Skeletal muscle satellite cell (primary cell): ENCODE measurements around the gene SUPT6H.
"Not testable (repeated sequence)": the region's sequence is repeated elsewhere in the genome, so short reads cannot be mapped to it uniquely, and the experiment has no call there.

Source experiments
- H3K27me3 ChIP-seq: 2 replicates; pipeline ENCODE4 v1.7.0; 2013; ENCODE audit warnings: low read length; ENCODE audit not compliant: control insufficient read depth, insufficient read depth
- H3K36me3 ChIP-seq: 2 replicates; pipeline ENCODE4 v1.7.0; 2013; ENCODE audit warnings: mild to moderate bottlenecking, control low read depth, low read length; ENCODE audit not compliant: insufficient read depth
- H3K4me1 ChIP-seq: 2 replicates; pipeline ENCODE4 v1.7.0; 2013; ENCODE audit warnings: low read length; ENCODE audit not compliant: control insufficient read depth, insufficient read depth
- H3K4me2 ChIP-seq: 2 replicates; pipeline ENCODE4 v1.7.0; 2013; ENCODE audit warnings: mild to moderate bottlenecking, low read length
- H3K4me3 ChIP-seq: 2 replicates; pipeline ENCODE4 v1.7.0; 2013; ENCODE audit warnings: low read length
- H3K9ac ChIP-seq: 2 replicates; pipeline ENCODE4 v1.7.0; 2013; ENCODE audit warnings: mild to moderate bottlenecking, low read depth, low read length, moderate library complexity
- H3K9me3 ChIP-seq: replicated peaks from 2 replicates; pipeline ENCODE4 v1.7.0; 2013; ENCODE audit warnings: mild to moderate bottlenecking, control low read depth, low read length

SUPT6H gene

GRCh38 chr17:28735242-28735722, 73.3 kb downstream of the SUPT6H start:
- Histone ChIP-seq H3K4me1 (peaks cover 6% of the 10 kb centered on the region), H3K9me3 (peaks cover 1% of the 10 kb centered on the region), H3K4me3 (no peak overlapping the region), H3K9ac (no peak overlapping the region), H3K4me2 (no peak overlapping the region), H3K36me3 (no peaks in the 10 kb centered on the region), H3K27me3 (no peaks in the 10 kb centered on the region)

DNA sequence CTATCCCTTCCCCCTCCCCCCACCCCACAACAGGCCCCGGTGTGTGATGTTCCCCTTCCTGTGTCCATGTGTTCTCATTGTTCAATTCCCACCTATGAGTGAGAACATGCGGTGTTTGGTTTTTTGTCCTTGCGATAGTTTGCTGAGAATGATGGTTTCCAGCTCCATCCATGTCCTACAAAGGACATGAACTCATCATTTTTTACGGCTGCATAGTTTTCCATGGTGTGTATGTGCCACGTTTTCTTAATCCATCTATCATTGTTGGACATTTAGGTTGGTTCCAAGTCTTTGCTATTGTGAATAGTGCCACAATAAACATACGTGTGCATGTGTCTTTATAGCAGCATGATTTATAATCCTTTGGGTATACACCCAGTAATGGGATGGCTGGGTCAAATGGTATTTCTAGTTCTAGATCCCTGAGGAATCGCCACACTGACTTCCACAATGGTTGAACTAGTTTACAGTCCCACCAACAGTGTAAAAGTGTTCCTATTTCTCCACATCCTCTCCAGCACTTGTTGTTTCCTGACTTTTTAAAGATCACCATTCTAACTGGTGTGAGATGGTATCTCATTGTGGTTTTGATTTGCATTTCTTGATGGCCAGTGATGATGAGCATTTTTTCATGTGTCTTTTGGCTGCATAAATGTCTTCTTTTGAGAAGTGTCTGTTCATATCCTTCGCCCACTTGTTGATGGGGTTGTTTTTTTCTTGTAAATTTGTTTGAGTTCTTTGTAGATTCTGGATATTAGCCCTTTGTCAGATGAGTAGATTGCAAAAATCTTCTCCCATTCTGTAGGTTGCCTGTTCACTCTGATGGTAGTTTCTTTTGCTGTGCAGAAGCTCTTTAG, 74.1 kb downstream of the SUPT6H start:
- H3K4me1 ChIP-seq, H3K4me3 ChIP-seq, H3K4me2 ChIP-seq, H3K27me3 ChIP-seq, H3K9ac ChIP-seq, H3K36me3 ChIP-seq, H3K9me3 ChIP-seq: not testable (repeated sequence)

DNA sequence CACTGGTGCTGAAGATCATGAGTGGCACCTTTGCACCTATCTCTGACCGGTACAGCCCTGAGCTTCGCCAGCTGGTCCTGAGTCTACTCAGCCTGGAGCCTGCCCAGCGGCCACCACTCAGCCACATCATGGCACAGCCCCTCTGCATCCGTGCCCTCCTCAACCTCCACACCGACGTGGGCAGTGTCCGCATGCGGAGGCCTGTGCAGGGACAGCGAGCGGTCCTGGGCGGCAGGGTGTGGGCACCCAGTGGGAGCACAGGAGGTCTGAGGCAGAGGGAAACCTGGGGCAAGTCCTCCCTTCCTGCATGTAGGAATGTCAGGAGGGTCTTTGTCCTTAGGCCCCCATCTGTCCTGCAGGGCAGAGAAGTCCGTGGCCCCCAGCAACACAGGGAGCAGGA, 75.3 kb downstream of the SUPT6H start:
- H3K4me1 ChIP-seq, result peaks cover 6% of the 10 kb centered on the region

DNA sequence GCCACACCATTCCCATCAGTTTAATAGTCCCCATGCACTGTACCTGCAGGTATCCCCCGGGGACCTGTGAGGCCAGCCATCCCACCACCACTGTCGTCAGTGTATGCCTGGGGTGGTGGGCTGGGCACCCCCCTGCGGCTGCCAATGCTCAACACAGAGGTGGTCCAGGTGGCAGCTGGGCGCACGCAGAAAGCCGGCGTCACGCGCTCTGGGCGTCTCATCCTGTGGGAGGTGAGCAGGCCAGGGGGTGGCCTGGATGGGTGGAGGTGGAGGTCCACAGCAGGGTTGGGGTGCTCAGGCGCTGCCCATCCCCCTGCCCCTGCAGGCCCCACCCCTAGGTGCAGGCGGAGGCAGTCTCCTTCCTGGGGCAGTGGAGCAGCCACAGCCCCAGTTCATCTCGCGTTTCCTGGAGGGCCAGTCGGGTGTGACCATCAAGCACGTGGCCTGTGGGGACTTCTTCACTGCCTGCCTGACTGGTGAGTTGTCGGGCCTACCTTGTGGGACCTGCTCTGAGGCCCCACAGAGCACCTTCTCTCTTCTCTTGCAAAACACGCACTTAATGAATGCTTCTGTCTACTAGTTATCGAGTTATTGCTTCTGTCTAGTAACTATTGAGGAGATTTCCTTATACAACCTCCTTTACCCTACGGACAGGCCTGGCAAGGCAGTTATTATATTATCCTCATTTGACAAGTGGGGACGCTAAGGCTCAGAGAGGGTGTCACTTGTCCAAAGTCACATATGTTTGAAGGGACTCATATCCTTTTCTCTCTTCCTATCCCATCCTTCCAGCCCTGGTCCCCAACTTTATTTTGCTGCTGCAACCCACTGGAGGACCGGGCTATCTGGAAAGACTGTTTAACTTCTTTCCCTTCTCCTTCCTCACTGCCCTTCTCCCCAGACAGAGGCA, 76.0 kb downstream of the SUPT6H start:
- Histone ChIP-seq H3K27me3 (no peaks in the 10 kb centered on the region), H3K4me1 (peaks cover 13% of the 10 kb centered on the region), H3K4me3 (no peak overlapping the region), H3K36me3 (no peaks in the 10 kb centered on the region), H3K9ac (no peak overlapping the region), H3K4me2 (no peak overlapping the region), H3K9me3 (peaks cover 5% of the 10 kb centered on the region)

More for the DNA sequence above, 75.3 kb downstream of the SUPT6H start:
- Histone ChIP-seq H3K4me2 (no peak overlapping the region), H3K27me3 (no peaks in the 10 kb centered on the region), H3K36me3 (no peaks in the 10 kb centered on the region), H3K4me3 (no peak overlapping the region), H3K9ac (no peak overlapping the region), H3K9me3 (peaks cover 5% of the 10 kb centered on the region)

- H3K4me3 ChIP-seq, result no peak overlapping the region
These were observed 76.8 kb downstream of the SUPT6H start for GRCh38 chr17:28738680-28739384.

DNA sequence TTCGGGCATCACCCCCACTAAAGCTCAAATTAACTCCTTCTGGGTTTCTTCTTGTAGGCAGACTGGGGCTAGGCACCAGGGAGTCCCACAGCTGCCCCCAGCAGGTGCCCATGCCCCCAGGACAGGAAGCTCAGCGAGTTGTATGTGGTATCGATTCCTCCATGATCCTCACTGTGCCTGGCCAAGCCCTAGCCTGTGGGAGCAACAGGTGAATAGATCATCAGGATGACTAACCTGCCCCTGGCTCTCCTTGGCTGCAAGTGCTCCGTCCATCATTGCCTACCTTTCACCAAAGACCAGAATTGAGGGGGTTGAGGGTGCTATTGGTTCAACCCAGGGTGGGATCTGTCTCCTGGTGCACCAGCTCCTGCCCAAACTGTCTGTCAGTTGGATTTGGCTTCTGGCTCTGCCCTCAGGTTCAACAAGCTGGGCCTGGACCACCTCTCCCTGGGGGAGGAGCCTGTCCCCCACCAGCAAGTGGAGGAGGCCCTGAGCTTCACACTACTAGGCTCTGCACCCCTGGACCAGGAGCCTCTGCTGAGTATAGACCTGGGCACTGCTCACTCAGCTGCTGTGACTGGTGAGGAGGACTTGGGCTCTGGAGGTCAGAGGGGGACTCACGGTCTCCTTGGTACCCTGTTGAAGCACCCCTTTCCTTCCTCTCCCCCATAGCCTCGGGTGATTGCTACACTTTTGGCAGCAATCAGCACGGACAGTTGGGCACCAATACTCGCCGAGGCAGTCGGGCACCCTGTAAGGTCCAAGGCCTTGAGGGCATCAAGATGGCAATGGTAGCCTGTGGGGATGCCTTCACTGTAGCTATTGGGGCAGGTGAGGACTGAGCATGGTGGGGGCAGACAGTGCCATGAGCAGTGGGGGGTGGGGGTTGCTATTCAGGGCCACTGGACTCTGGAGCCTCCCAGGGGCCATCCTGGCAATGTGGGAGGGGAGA, 78.7 kb downstream of the SUPT6H start:
- no peak overlapping the region for H3K4me2 ChIP-seq
- peaks cover 16% of the 10 kb centered on the region for H3K4me1 ChIP-seq

More at GRCh38 chr17:28738680-28739384, 76.8 kb downstream of the SUPT6H start:
- no peaks in the 10 kb centered on the region for H3K36me3 ChIP-seq
- H3K27me3 ChIP-seq, result no peaks in the 10 kb centered on the region
- no peak overlapping the region for H3K4me2 ChIP-seq
- peaks cover 19% of the 10 kb centered on the region for H3K4me1 ChIP-seq
- no peak overlapping the region for H3K9ac ChIP-seq
- peaks cover 5% of the 10 kb centered on the region for H3K9me3 ChIP-seq

GRCh38 chr17:28741358-28742349, 79.6 kb downstream of the SUPT6H start:
- H3K36me3 ChIP-seq, result peaks cover 12% of the 10 kb centered on the region
- H3K4me2 ChIP-seq, result no peak overlapping the region
- peaks cover 26% of the 10 kb centered on the region for H3K4me1 ChIP-seq
- H3K9me3 ChIP-seq, result peaks cover 5% of the 10 kb centered on the region
- H3K4me3 ChIP-seq, result no peak overlapping the region
- no peak overlapping the region for H3K9ac ChIP-seq
- H3K27me3 ChIP-seq, result no peaks in the 10 kb centered on the region

More for the DNA sequence above, 78.7 kb downstream of the SUPT6H start:
- Histone ChIP-seq H3K9me3 (peaks cover 5% of the 10 kb centered on the region), H3K9ac (no peak overlapping the region), H3K27me3 (no peaks in the 10 kb centered on the region), H3K4me3 (no peak overlapping the region), H3K36me3 (peaks cover 6% of the 10 kb centered on the region)

DNA sequence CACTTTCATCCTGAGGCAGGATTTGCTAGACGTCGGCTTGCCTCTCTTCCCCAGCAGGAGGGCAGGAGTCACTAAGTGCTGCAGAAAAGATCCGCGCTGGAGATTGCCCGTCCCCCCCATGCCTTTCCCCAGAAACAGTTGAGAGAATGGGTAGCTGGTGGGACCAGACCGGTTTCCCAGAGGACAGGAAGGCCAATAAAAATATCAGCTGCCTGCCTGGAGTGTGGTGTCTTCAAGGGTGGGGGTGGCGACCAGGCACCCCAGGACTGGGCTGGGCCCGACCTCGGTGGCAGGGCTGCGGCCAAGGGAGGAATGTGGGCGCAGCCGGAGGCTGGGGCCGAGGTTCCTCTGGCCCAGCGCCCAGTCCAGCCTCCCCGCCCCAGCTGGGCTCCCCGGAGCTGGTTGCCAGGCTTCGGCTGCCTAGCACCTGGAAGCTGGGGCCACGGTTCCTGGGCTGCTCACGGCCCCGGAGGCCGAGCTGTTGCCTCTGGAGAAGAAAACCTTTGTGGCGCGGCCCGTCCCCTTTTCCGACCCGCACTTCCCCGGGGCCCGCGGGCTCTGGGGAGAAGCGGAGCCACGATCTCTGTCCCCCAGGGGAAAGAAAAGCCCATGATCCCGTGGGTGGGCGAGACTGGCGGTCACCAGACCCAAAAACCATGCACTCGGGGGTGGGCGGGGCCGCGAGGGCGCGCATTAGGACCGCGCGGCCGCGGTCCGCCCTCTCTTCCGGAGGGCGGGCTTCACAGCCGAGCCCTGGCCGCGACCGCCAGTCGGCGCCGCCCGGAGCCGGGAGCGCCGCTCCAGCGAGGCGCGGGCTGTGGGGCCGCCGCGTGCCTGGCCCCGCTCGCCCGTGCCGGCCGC, 81.5 kb downstream of the SUPT6H start, which contains the start of gene TRAF4:
TSS of gene TRAF4 (plus strand) at position 769 of the 861 bp plus-strand sequence. CDS start 102 bp downstream, outside the sequence.
- H3K27me3 ChIP-seq, result no peaks in the 10 kb centered on the region
- peaks cover 31% of the 10 kb centered on the region for H3K4me1 ChIP-seq
- H3K9me3 ChIP-seq, result peaks cover 5% of the 10 kb centered on the region
- H3K9ac ChIP-seq, result peak within 1 kb of the TSS; percentile 93
- H3K4me3 ChIP-seq, result peak within 1 kb of the TSS; percentile 96
- H3K4me2 ChIP-seq, result peak within 1 kb of the TSS; percentile 96
- H3K36me3 ChIP-seq, result peaks cover 28% of the 10 kb centered on the region
